HG03442 (cell line): ENCODE data around the gene ZRANB3.
"Not testable (repeated sequence)": the region's sequence is repeated elsewhere in the genome, so short reads cannot be mapped to it uniquely, and the experiment has no call there.

Experiments used
- ATAC-seq: cut with Tn5 transposase; IDR thresholded peaks from one replicate; pipeline ENCODE4 v1.9.1; 2021; ENCODE audit warnings: mild to moderate bottlenecking, moderate library complexity; ENCODE audit not compliant: unreplicated experiment

Gene ZRANB3

DNA sequence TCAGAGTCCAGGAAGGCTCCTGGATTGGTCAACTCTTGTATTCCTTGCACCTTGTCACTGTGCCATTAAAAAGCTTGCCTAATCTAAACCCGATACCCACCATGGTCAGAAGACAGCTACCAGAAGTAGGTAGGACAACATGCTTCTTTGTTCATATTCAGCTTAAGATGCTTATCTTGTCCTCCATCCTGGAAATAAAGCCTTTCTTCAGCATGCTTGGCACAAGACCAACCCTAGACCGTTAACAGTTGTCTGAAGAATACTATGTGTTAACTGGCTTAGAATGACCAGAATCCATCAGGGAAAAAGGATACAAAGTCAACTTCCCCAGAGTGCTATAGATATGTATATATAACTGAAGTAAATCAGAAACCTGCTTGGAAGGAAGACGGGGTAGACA lies 193.9 kb downstream of the ZRANB3 start:
- no peak for ATAC-seq

DNA sequence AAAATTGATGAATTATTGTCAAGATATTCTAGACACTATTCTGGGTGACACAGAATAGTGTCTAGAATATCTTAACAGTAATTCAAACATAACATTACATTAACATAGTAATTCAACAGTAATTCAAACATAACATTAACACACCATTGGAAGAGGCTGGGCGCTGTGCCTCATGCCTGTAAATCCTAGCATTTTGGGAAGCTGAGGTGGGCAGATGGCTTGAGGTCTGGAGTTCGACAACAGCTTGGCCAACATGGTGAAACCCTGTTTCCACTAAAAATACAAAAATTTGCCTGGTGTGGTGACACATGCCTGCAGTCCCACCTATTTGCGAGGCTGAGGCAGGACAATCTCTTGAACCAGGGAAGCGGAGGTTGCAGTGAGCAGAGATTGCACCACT lies 195.8 kb downstream of the ZRANB3 start:
- no peak for ATAC-seq

DNA sequence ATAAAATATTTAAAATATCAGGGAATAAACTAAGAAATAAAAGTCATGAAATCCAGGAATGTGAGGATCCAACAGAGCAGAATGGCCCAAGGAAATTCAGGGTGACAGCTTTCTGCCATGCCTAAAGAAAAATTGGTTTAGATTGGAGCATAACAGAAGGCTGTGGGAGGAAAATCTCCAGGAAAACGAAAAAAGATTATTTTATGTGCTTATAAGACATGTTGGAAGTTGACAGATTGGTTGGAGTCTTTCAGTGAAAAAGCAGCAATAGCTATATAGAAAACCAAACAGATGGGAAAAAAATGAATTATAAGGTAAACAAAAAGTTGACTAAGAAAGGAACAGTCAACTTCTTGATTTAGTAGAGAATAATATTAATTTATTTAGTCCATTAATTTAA lies 203.9 kb downstream of the ZRANB3 start:
- ATAC-seq: no peak

DNA sequence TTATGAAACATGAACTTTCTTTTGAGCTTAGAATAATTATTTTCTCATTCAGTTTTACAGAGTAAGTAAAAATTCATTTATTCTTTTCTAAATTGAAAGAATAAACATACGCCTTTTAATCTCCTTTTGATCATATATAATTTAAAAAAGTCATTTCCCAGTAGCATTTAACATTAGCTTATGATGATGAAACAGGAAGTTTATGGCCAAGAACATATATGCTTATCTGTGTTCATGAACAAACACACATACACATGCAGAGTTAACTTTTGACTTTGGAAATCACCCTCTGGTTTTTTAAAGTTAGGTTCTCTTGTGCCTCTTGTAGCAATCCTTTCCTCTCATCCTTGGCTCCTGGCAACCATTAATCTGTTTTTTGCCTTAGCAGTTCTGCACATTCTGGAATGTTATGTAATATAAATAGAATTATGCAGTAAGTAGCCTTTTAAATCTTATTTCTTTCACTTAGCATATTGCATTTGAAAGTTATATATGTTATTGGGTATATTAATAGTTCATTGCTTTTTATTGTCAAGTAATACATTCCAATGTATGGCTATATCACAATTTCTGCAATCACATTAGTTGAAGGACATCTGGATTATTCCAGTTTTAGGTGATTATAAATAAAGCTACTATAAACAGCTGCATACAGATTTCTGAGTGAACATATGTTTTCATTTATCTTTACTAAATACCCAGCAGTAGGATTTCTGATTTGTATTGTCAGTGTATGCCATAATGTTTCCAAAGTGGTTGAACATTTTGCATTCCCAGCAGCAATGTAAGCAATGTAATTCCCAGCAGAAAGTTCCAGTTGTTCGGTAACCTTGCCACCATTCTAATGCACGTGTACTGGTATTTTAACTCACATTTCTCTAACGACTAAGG lies 210.3 kb downstream of the ZRANB3 start:
- ATAC-seq: no peak

DNA sequence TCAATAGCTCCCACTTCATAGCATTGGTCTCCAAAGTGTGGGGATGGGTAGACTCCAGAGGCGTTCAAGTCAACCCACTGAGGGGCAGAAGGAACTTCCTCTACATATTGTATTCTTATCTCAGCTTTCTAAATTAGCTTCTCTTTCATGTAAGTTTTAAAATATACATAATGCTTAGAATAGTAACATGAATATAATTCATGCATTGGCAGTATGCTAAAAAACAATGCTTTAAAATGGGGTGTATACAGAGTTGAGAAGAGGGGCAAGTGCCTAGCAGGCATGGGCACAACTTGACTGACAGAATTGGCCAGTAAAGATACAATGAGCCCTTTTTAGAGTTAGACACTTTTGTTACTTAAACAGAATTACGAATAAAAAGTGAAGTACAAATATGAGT lies 212.2 kb downstream of the ZRANB3 start:
- no peak for ATAC-seq

DNA sequence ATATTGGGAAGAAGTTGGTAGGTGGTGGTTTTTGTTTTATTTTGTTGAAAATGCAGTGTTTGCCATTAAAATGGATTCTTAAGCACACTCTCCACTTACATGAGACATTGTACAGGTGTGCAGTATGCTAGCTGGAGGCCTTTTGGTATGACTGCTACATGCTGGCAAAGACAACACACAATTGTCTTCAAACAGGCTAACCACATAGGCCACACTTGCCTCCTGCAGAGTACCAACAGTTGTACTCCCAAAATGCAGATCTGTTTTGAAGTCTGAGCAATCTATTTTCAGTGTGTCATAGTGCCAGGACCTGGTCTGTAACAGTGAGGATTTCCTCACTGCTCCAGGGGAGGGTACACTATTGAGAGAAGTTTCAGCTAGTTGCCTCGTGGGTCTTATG lies 213.6 kb downstream of the ZRANB3 start:
- no peak for ATAC-seq

DNA sequence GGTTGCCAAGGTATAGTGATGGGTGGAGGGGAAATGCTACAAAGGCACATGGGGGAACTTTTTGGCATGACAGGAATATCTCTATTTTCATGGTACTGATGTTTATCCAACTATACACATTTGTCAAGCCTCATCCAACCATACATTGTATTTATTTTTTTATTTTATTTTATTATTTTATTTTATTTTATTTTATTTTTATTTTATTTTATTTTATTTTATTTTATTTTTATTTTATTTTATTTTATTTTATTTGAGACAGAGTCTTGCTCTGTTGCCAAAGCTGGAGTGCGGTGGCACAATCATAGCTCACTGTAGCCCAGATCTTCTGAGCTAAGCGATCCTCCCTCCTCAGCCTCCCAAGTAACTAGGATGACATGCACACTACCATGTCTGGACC lies 219.1 kb downstream of the ZRANB3 start:
- no peak for ATAC-seq

DNA sequence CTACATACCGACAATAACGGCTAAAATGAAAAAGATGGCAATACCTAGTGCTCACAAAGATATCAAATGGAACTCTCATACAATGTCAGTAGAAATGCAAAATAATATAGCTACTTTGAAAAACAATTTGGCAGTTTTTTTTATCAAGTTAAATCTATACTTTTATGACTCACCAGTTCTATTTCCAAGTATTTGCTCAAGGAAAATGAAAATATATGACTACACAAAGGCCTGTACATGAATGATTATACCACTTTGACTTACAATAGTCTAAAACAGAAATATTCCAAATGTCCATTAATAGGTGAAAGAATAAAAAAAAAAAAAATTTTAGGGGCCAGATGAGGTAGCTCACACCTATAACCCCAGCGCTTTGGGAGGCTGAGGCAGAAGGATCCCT lies 219.8 kb downstream of the ZRANB3 start:
- no peak for ATAC-seq

DNA sequence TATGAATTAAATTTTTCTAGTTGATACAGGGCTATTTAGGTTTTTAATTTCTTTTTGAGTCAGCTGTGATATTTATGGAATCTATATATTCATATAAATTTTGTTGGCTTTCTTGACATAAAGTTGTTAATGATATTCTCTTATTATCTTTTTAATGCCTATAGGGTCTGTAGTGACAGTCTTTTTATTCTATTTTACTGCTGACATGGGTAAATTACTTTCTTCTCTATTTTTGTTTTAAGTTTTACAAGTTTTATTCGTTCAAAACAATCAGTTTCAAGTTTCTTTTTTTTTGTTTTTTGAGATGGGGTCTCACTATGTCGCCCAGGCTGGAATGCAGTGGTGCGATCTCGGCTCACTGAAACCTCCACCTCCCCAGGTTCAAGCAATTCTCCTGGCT lies 226.3 kb downstream of the ZRANB3 start:
- no peak for ATAC-seq

DNA sequence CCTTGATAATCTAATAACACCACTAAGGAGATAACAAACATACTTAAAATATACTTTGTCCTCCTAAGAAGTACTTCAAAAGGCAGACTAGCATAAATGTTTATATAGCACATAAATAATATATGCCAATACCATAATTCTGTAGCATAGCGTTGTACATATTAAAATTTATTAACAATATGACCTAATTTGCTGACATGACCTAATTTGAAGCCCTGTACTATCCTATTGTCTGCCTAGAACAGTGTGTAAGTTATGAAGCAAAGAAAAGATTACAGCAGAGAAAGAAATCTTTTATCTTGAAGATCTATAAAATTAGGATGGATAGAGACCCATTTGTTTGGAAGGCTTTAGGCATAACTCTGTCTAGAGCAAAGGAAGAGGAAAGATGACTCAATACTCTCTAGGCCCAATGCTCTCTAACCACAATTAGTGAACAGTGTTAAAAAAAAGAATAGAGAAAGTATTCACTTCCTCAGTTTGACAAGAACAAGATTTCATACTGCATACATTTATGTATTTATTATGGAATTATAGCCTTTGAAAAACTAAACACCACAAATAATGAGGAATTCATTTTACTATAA lies 231.3 kb downstream of the ZRANB3 start:
- peak; percentile 71 for ATAC-seq

DNA sequence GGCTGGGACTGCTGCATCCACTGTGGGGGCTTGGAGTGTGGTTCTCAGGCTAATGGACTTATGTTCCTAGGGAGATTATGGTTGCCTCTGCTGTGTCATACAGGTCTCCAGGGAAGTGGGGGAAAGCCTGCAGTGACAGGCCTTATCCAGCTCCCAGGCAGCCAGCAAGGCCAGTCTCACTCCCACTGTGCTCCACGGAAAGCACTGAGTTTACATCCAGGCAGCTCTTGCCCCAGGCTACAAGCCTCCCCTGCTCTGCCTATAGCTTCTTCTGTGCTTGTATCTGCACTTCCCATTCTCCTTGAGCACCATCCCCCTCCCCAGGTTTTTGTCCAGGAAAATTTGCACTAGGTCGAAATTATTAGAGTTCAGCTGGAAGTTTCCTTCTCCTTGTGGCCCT lies 231.9 kb downstream of the ZRANB3 start:
- no peak for ATAC-seq

DNA sequence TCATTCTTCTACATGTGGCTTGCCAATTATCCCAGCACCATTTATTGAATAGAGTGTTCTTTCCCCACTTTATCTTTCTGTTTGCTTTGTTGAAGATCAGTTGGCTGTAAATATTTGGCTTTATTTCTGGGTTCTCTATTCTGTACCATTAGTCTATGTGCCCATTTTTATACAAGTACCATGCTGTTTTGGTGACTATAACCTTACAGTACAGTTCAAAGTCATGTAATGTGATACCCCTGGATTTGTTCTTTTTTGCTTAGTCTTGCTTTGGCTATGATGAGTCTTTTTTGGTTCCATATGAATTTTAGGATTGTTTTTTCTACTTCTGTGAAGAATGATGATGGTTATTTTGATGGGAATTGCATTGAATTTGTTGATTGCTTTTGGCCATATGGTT lies 243.9 kb downstream of the ZRANB3 start:
- not testable (repeated sequence) for ATAC-seq

DNA sequence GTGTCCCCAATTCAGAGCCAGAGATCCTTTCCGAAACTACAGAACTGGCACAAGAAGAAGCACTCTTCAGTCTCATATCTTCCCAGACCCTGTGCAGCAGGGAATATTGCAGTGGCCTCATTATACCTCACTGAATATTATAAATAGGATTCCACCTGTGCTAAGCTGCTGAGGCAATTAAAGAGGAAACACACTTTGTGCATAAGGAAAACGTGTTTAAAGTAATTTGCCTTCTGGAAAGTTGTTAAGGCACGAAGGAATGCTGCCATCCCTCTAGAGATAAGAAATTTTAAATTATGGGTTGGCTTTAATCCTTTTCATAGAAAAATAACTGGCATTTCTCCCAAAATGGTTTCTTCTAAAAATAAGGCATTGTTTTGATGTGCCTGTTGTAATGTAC lies 245.6 kb downstream of the ZRANB3 start:
- no peak for ATAC-seq

DNA sequence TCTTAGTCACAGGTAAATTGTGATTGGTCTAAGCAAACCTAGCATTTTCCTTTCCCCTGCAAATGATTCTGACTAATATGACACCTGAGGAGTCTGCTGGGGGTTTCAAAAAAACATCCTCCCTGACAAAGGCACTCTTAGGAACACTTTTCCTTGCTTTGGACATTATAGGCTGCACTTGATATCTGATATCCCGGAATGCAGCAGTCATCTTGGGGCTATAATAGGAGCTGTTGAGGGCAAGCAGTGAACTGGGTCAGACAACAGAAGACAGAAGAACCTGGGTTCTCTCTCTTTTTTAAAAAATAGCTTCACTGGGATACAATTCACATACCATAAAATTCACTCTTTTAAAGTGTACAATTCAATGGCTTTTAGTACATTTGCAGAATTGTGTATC lies 249.6 kb downstream of the ZRANB3 start:
- ATAC-seq: no peak

DNA sequence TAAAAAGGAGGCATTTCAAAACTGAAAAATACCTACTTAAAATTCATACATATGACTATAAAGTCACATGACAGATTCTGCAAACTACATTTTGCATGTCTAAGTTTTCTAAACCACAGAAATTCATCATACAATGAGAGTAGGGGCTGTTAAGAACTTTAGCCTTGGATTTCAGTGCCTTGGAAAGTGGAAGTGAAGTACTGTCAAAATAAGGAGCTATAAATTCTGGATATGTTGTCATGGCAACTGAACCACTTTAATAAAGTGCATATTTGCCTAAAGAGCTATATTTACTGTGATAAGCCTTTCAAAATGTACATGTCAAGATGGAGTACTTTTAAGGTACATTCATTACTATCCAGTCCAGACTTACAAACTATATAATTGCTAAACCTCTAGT lies 251.8 kb downstream of the ZRANB3 start:
- ATAC-seq: no peak

DNA sequence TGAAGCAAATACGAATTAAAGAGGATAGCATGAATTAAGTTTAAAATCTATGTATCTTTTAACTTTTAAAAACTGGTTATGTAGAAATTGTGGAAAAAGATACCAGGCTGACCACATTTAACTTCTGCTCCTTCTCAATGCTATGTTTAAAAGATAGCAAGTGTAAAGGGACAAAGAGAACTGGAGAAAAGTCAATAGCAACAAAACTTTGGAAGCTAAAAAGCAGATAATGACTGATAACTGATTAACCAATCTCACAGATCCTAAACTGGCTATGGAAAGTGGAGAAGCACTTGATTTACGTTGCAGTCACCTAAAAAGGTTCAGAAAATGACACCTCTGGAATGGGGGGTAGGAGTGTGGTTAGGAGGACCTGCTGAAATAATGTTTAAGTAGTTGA lies 254.5 kb downstream of the ZRANB3 start:
- no peak for ATAC-seq

DNA sequence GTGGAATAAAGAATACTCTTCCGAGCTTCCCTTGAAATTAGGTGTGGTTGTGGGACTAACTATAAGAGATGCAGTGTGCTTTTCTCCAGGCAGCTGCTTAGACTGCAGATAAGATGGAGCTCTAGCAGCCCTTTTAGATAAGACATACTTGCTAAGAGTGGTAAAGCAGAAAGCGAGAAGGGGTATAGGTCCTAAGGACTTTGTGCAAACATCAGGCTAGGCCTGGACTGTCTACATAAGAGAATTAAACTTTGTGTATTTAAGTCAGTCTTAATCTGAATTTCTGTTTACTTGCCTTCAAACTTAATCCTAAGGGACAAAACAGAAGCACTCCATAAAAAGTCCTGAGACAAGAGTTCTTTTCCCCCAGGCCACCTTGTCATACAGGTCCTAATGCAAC lies 260.0 kb downstream of the ZRANB3 start:
- ATAC-seq: no peak

DNA sequence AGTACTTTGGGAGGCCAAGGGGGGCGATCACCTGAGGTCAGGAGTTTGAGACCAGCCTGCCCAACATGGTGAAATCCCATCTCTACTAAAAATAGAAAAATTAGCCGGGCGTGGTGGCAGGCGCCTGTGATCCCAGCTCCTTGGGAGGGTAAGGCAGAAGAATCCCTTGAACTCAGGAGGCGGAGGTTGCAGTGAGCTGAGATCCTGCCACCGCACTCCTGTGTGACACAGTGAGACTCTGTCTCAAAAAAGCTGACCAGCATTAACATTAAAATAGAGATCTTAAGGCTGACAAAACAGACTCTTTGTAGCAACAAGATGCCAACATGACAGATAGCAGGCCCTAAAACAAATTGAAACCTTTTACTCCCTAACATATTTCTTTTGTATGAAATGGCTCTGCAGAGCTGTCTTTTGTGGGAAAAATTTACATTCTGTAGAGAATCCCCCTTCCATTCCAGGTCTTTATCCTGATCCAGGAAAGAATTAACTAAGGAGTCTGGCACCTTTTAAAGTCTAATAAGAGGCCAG lies 265.0 kb downstream of the ZRANB3 start:
- ATAC-seq: no peak

DNA sequence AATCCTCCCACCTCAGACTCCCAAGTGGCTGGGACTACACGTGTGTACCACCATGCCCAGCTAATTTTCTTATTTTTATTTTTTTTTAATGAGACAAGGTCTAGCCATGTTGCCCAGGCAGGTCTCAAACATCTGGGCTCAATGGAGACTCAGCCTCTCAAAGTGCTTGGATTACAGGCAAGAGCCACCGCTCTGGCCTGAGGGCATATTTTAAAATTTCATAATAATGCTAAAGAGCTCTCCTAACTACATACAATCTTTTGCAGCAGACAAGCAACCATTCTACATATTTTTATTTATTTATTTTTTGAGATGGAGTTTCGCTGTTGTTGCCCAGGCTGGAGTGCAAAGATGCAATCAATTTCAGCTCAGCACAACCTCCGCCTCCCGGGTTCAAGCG lies 271.9 kb downstream of the ZRANB3 start:
- no peak for ATAC-seq

DNA sequence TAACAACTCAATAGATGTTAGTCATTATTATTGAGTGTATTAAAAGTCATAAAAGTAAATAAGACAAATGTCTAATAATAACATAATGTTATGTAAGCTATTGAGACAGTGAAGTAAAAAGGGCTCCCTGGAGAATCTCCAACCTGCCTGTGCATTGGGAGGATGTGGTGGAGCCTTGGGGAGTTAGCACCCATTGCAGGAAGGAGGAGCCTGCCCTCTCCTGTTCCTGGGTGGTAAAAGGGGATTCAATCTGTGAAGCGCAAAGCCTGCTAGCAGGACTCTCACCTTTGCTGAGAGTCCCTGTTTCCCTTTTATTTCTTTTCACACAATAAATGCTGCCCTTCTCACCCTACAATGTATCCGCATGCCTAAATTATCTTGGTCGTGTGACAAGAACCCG lies 272.8 kb downstream of the ZRANB3 start:
- ATAC-seq: no peak

DNA sequence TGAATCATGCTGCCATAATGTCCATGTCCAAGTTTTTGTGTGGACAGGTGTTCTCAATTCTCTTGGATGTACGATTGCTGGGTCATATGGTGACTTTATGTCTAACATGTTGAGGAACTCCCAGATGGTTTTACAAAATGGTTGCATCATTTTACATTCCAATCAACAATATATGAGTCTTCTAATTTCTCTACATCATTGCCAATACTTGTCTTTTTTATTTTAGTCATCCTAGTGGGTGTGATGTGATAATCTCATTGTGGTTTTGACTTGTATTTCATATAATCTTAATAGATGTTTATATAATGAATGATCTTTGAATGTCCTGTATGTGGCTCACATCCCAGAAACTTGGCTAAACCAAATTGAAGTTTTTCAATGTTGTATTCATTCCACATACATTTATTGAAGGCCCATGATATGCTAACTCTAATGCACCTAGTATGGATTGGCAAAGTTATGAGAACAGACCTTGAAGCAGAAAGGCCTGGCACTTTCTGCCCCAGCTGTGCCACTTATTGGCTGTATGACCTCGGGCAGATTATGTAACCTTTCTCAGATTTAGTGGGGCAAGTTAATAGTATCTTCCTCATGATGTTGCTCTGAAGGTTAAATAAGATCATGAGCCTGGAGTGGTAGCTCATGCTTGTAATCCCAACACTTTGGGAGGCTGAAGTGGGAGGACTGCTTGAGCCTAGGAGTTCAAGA lies 273.5 kb downstream of the ZRANB3 start:
- no peak for ATAC-seq
